Hepatocyte (in vitro differentiated cells): ENCODE data around the gene HS6ST1.

Experiments
- CTCF ChIP-seq: fragments of 200-600 bp; sonication (generic); IDR thresholded peaks from 2 replicates; pipeline ENCODE4 v1.5.1; 2016; ENCODE audit warnings: antibody characterized with exemption, mild to moderate bottlenecking; ENCODE audit not compliant: poor library complexity
- EZH2 ChIP-seq: fragments of 200-600 bp; sonication (generic); IDR thresholded peaks from 2 replicates; pipeline ENCODE4 v1.6.1; 2016; ENCODE audit warnings: antibody characterized with exemption, mild to moderate bottlenecking, borderline replicate concordance
- EZH2phosphoT487 ChIP-seq: fragments of 200-600 bp; sonication (generic); IDR thresholded peaks from one replicate; pipeline ENCODE4 v1.6.1; 2018; ENCODE audit warnings: antibody characterized with exemption, mild to moderate bottlenecking, low read depth, moderate library complexity; ENCODE audit not compliant: unreplicated experiment, severe bottlenecking

- TF ChIP-seq EZH2 (no peak), CTCF (peak; percentile 81), EZH2phosphoT487 (no peak)
Measured at GRCh38 chr2:128232965-128233789, 85.5 kb downstream of the HS6ST1 start.
